K562 (cell line): Measurements from ENCODE around the gene MRPL40. TPM values are rescaled to one million over a fixed set of nuclear protein-coding genes. Genes with fewer than 3 reads are reported as not detected.

Experiments used
- CHD7 ChIP-seq: fragments of 200-600 bp; sonication (generic); IDR thresholded peaks from one replicate; pipeline ENCODE4 v1.6.1; 2012; ENCODE audit warnings: mild to moderate bottlenecking, low read depth, low read length, inconsistent platforms
- JUN ChIP-seq, 2 experiments: sonication (generic) in 1 of 2; formaldehyde crosslinking in 1 of 2; IDR thresholded peaks; 2 replicates each; pipeline versions ENCODE4 v1.6.1 to v1.8.0; 2012 to 2022; ENCODE audit warnings: borderline replicate concordance in 2 of 2, mild to moderate bottlenecking in 2 of 2, improper control_type of control experiment in 1 of 2, low read depth in 1 of 2, low read length in 1 of 2, missing genetic modification reagents in 1 of 2
- MAFF ChIP-seq: IDR thresholded peaks from 2 replicates; pipeline ENCODE4 v1.6.1; 2012; ENCODE audit warnings: low read length, improper control_type of control experiment
- NR2C2 ChIP-seq, 2 experiments: fragments of 200-800 bp in 1 of 2; sonication (Bioruptor generic) in 1 of 2; sonication (generic) in 1 of 2; formaldehyde crosslinking in 1 of 2; IDR thresholded peaks; 2 replicates each; pipeline versions ENCODE4 v1.6.1 to v1.8.0; 2016 to 2022; ENCODE audit warnings: mild to moderate bottlenecking in 1 of 2, missing compliant biosample characterization in 1 of 2, missing genetic modification characterization in 1 of 2, missing genetic modification reagents in 1 of 2
- PBX2 ChIP-seq, 2 experiments: IDR thresholded peaks in 1 of 2; conservative IDR thresholded peaks in 1 of 2; 2 replicates each; pipeline ENCODE4 v1.6.1; 2016; ENCODE audit warnings: low read depth in 2 of 2, mild to moderate bottlenecking in 1 of 2, missing compliant biosample characterization in 1 of 2, missing genetic modification characterization in 1 of 2, moderate library complexity in 1 of 2
- PHF8 ChIP-seq: fragments of 200-600 bp; sonication (generic); IDR thresholded peaks from 2 replicates; pipeline ENCODE4 v1.6.1; 2012; ENCODE audit warnings: mixed run types, mild to moderate bottlenecking, inconsistent platforms, low read length, moderate library complexity, borderline replicate concordance
- SIN3B ChIP-seq: fragments of 450-650 bp; IDR thresholded peaks from 2 replicates; pipeline ENCODE4 v1.6.1; 2017; ENCODE audit warnings: low read depth, mild to moderate bottlenecking, moderate library complexity
- ZNF23 ChIP-seq: fragments of 250-450 bp; sonication (Bioruptor Pico); IDR thresholded peaks from 2 replicates; pipeline ENCODE4 v1.4.0; 2020; ENCODE audit warnings: mild to moderate bottlenecking
- polyA plus RNA-seq, 8 experiments: library from polyadenylated mRNA; depleted of rRNA in 4 of 8; stranded (reverse) in 5 of 8; unstranded in 3 of 8; fragments of >200 nt; fragmentation: Nextera tagmentation in 2 of 8; fragmentation: Illumina TruSeq in 1 of 8; extraction: Ambion mirVana in 2 of 8; extraction: Trizol in 1 of 8; gene quantifications; 2 replicates each; pipeline versions ENCODE4 v1.2.1 to v1.2.3, GENCODE V29; 2011 to 2014; ENCODE audit warnings: inconsistent platforms in 1 of 8, missing spikeins in 1 of 8
- total RNA-seq, 7 experiments: library from RNA; depleted of rRNA in 6 of 7; stranded (reverse); fragments of >200 nt in 6 of 7; fragmentation: Illumina TruSeq in 2 of 7; extraction: Trizol in 2 of 7; gene quantifications; 2 replicates each; pipeline versions ENCODE4 v1.2.1 to v1.2.3, GENCODE V29; 2011 to 2021; ENCODE audit warnings: low replicate concordance in 1 of 7
- TF ChIP-seq, protein P1 (sequence below): sonication (generic); formaldehyde crosslinking; IDR thresholded peaks from 2 replicates; pipeline ENCODE4 v1.8.1; 2022; ENCODE audit warnings: missing genetic modification reagents

MRPL40 gene
- total and polyA plus RNA-seq, 9 of the 15 experiments (the other 6 are each of a cell fraction or from before 2014, with no cell fraction given) = 132 to 652 (median 208) TPM

DNA sequence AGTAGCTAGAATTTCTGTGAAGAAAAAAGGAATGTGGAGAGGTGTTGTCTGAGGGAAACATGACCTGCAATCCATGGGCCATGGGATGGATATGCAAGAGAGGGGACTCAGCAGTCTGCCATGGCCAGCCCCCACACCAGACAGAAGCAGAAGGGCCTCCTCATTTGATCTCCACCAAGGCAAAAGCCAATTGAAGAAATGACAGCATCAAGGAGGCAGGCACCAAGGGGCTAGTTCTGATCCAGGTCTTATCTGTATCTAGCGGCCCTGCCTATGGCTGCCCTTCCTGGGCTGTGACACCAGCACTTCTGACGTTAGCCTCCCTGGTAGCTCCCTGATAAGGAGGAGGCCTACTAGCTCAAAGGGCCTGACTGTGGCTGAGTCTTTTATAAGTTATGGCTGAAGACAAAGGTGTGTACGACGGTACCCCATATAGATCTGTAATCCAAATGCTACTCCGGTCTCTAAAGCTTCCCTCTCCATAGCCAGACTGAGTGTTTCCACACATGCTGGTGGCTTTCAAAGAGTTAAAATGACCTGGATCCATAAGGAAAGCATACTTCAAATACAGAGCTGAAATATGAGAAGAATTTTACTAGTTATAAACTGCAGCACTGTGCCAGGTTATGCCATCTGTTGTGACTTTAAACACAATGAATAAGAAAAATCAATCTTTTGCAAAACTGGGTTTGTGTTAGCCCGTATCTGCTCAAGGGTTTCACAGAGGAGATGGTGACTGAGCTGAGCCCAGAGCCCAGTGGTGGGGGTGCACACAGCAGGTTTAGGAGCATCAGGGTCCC, 35.2 kb upstream of the MRPL40 start (continued):
- TF ChIP-seq CHD7 = peak; percentile 79
- 0 out of 2 replicates have a peak, but pooled peaks have one; percentile 29 for TF ChIP-seq ZNF23
- TF ChIP-seq, protein P1, sequence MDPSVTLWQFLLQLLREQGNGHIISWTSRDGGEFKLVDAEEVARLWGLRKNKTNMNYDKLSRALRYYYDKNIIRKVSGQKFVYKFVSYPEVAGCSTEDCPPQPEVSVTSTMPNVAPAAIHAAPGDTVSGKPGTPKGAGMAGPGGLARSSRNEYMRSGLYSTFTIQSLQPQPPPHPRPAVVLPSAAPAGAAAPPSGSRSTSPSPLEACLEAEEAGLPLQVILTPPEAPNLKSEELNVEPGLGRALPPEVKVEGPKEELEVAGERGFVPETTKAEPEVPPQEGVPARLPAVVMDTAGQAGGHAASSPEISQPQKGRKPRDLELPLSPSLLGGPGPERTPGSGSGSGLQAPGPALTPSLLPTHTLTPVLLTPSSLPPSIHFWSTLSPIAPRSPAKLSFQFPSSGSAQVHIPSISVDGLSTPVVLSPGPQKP (CRISPR knock-in tag) = no peak
- TF ChIP-seq NR2C2 (CRISPR knock-in tag; IDR thresholded peaks at IDR 0.05) = peak; percentile 43; the same call in 1 of the 2 replicates
- no peak for TF ChIP-seq NR2C2 (tag; IDR thresholded peaks at IDR 0.05)
- 0 out of 2 replicates have a peak, but pooled peaks have one; percentile 25 for TF ChIP-seq PHF8
- TF ChIP-seq PBX2 (CRISPR knock-in tag; IDR thresholded peaks at IDR 0.05; ENCODE audit: low read depth) = no peak
- TF ChIP-seq PBX2 (tag; conservative IDR thresholded peaks at IDR 0.05; ENCODE audit: low read depth) = peak; percentile 84
- 0 out of 2 replicates have a peak, but pooled peaks have one; percentile 7 for TF ChIP-seq SIN3B
- TF ChIP-seq MAFF = peak; percentile 61; the same call in 1 of the 2 replicates
- TF ChIP-seq JUN (IDR thresholded peaks at IDR 0.05; ENCODE audit: borderline replicate concordance, low read depth, low read length) = peak; percentile 95
- no peak for TF ChIP-seq JUN (CRISPR knock-in tag; IDR thresholded peaks at IDR 0.05; ENCODE audit: borderline replicate concordance)
